Measurements from ENCODE around the gene FBXO24. TPM values are rescaled to one million over a fixed set of nuclear protein-coding genes. Genes with fewer than 3 reads are reported as not detected.

The FBXO24 gene
- total and polyA plus RNA-seq, 9 of the 15 experiments (the other 6 are each of a cell fraction or from before 2014, with no cell fraction given) = 0.17 to 0.95 (median 0.50) TPM

DNA sequence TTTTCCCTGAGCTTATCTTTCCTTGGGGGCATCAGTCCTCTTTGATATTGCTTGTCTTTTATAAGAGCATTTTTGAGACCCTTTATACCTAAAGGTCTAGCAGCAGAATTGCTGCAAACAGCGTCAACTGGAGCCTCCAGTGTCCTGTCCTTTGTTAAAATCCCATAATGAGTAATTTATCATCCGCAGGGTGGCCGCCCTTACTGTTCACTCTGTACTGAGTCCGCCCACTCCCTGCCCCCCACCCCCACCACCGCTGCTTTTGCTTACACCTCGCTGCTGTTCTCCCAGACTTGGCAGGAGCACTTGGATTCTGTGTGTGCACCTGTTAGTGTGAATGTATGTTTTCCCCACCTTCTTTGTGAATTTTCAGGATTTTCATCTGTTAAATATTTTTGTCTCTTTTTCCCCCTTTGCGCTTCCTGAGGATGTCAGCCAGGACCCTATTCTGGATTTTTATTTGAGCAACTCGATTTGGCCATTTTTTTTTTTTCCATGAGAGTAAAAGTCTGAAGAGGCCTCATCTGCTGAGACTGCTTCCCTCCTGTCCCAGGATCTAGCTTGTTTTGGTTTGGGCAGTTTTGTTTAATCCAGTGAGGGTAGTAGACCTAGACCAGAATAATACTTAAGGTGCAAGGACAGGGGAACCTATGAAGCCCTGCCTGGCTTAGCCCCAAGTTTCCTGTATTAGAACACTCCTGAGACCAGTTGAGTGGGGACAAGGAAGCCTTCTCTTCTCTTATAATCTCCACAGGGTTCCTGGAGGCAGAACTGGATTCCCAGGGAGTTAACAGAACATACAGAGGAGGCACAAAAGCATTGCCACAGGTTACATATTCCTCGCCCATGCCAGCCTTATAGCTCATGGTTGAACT lies 39.0 kb upstream of the FBXO24 start:
- ATAC-seq (peak; percentile 74), DNase-seq (ENCODE audit: extremely low read depth in 1 of 4, low spot score in 3 of 4) (peak; percentile 67 to 83 (median 73)), FAIRE-seq (no peak)
- intact Hi-C loops (cut with micrococcal nuclease) = no loop called here
- Histone ChIP-seq H3K36me3 (ENCODE audit: control insufficient read depth, insufficient read depth, low read length) (peaks cover 35% of the 10 kb centered on the region), H3K4me1 (replicated peaks in 1 of 2; ENCODE audit: control insufficient read depth in 2 of 2, insufficient read depth in 2 of 2, low read length in 2 of 2) (peaks cover 30 to 58% of the 10 kb centered on the region in 2 experiments), H3K4me2 (ENCODE audit: insufficient read depth, low read length) (peak overlapping the region; percentile 76), H3K9ac (ENCODE audit: insufficient read depth in 1 of 2, low read depth in 2 of 2, low read length in 2 of 2) (peak overlapping the region; percentile 3 to 68; a peak in 3 of 4 replicates), H4K20me1 (replicated peaks; ENCODE audit: control insufficient read depth, insufficient read depth, low read length) (no peaks in the 10 kb centered on the region), H2AFZ (ENCODE audit: low read depth, low read length) (peak overlapping the region; percentile 76), H3K27ac (ENCODE audit: extremely low read depth, low read depth, low read length) (peak overlapping the region; percentile 78), H3K4me3 (peak overlapping the region; percentile 14; the same call in 1 of the 2 replicates), H3K27me3 (ENCODE audit: control insufficient read depth in 2 of 2, insufficient read depth in 2 of 2, low read length in 2 of 2) (no peaks in the 10 kb centered on the region), H3K79me2 (ENCODE audit: control insufficient read depth, insufficient read depth, low read length) (peaks cover 63% of the 10 kb centered on the region), H3K9me1 (ENCODE audit: control insufficient read depth, insufficient read depth, low read length) (no peaks in the 10 kb centered on the region), H3K9me3 (replicated peaks; ENCODE audit: control insufficient read depth, insufficient read depth, low read depth, low read length) (no peaks in the 10 kb centered on the region)
- 19% methylated on average over 9 of the region's 9 CpGs for WGBS (ENCODE audit: insufficient coverage, low coverage, missing lambda C conversion rate)
- POLR2A ChIA-PET = interaction anchor here (0.6 to 2.5 kb wide), 4 partner anchors 12 to 60 kb away, joined by 3 to 11 read pairs (median 5); partner anchors contain the start of gene FBXO24
- BruUV-seq (replicated peaks) = TSS peak; percentile 16
- in situ Hi-C loops (cut with MboI) = no loop called here
- CTCF ChIA-PET (ENCODE audit: low intra/inter-chr PET ratio) = interaction anchor here (0.8 kb wide), 1 partner anchor 64 kb away, joined by 3 read pairs; no protein-coding TSS in a partner anchor
- TF ChIP-seq LEF1 (IDR thresholded peaks at IDR 0.05) (0 out of 2 replicates have a peak, but pooled peaks have one; percentile 12), ZNF740 (CRISPR knock-in tag; IDR thresholded peaks at IDR 0.05) (no peak), ZNF740 (tag; IDR thresholded peaks at IDR 0.05) (peak in 1 of 2 experiments; percentile 59; a peak in 2 of 4 replicates), SNIP1 (IDR thresholded peaks at IDR 0.05; ENCODE audit: low read depth) (no peak), MEIS2 (IDR thresholded peaks at IDR 0.05; ENCODE audit: partially characterized antibody) (peak; percentile 79), KLF1 (tag; IDR thresholded peaks at IDR 0.05) (0 out of 2 replicates have a peak, but pooled peaks have one; percentile 16), SMARCC2 (IDR thresholded peaks at IDR 0.05; ENCODE audit: low read depth) (peak; percentile 38; the same call in 1 of the 2 replicates), SOX6 (IDR thresholded peaks at IDR 0.05) (peak; percentile 65), ZNF766 (CRISPR knock-in tag; conservative IDR thresholded peaks at IDR 0.05) (peak; percentile 0; the same call in 1 of the 2 replicates), ZBTB34 (CRISPR knock-in tag; IDR thresholded peaks at IDR 0.05) (no peak), NFIC (IDR thresholded peaks at IDR 0.05) (no peak), KLF13 (tag; IDR thresholded peaks at IDR 0.05; ENCODE audit: borderline replicate concordance, low read depth) (peak; percentile 44; the same call in 1 of the 2 replicates)
- TF ChIP-seq, protein P1, sequence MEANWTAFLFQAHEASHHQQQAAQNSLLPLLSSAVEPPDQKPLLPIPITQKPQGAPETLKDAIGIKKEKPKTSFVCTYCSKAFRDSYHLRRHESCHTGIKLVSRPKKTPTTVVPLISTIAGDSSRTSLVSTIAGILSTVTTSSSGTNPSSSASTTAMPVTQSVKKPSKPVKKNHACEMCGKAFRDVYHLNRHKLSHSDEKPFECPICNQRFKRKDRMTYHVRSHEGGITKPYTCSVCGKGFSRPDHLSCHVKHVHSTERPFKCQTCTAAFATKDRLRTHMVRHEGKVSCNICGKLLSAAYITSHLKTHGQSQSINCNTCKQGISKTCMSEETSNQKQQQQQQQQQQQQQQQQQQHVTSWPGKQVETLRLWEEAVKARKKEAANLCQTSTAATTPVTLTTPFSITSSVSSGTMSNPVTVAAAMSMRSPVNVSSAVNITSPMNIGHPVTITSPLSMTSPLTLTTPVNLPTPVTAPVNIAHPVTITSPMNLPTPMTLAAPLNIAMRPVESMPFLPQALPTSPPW (CRISPR knock-in tag; IDR thresholded peaks at IDR 0.05) = peak; percentile 37; the same call in 1 of the 2 replicates
